ENCODE data around the gene HMGCS2. TPM values are rescaled to one million over a fixed set of nuclear protein-coding genes. Genes with fewer than 3 reads are reported as not detected.

HMGCS2 gene
- total RNA-seq, 1 experiment from 2014 or later, result not detected

- DNase-seq (ENCODE audit: low read depth), result no peak
- in situ Hi-C loops (cut with HindIII; ENCODE audit: low pct_unique_long_range_greater_than_20kb, low sequenced_read_pairs), result no loop called here
Measured at GRCh38 chr1:119738100-119738720, 30.5 kb downstream of the HMGCS2 start.

- no peak for DNase-seq (ENCODE audit: low read depth)
- in situ Hi-C loops (cut with HindIII; ENCODE audit: low pct_unique_long_range_greater_than_20kb, low sequenced_read_pairs), result no loop called here
Measured at GRCh38 chr1:119737040-119737682, 31.5 kb downstream of the HMGCS2 start.

- DNase-seq (ENCODE audit: low read depth), result no peak
- in situ Hi-C loops (cut with HindIII; ENCODE audit: low pct_unique_long_range_greater_than_20kb, low sequenced_read_pairs), result no loop called here
Measured at GRCh38 chr1:119736649-119737039, 32.1 kb downstream of the HMGCS2 start.

GRCh38 chr1:119735217-119735616, 33.5 kb downstream of the HMGCS2 start:
- DNase-seq (ENCODE audit: low read depth), result no peak
- in situ Hi-C loops (cut with HindIII; ENCODE audit: low pct_unique_long_range_greater_than_20kb, low sequenced_read_pairs), result no loop called here

- no peak for DNase-seq (ENCODE audit: low read depth)
- in situ Hi-C loops (cut with HindIII; ENCODE audit: low pct_unique_long_range_greater_than_20kb, low sequenced_read_pairs), result no loop called here
Measured at GRCh38 chr1:119733754-119734153, 35.0 kb downstream of the HMGCS2 start.

GRCh38 chr1:119732465-119733168, 36.1 kb downstream of the HMGCS2 start:
- in situ Hi-C loops (cut with HindIII; ENCODE audit: low pct_unique_long_range_greater_than_20kb, low sequenced_read_pairs), result no loop called here
- DNase-seq (ENCODE audit: low read depth), result no peak

- in situ Hi-C loops (cut with HindIII; ENCODE audit: low pct_unique_long_range_greater_than_20kb, low sequenced_read_pairs), result no loop called here
- DNase-seq (ENCODE audit: low read depth), result no peak
Measured at GRCh38 chr1:119731741-119732430, 36.8 kb downstream of the HMGCS2 start.

- DNase-seq (ENCODE audit: low read depth), result no peak
Measured at GRCh38 chr1:119731060-119731459, 37.6 kb downstream of the HMGCS2 start.

GRCh38 chr1:119729044-119729443, 39.7 kb downstream of the HMGCS2 start:
- in situ Hi-C loops (cut with HindIII; ENCODE audit: low pct_unique_long_range_greater_than_20kb, low sequenced_read_pairs), result no loop called here
- no peak for DNase-seq (ENCODE audit: low read depth)

More at GRCh38 chr1:119731060-119731459, 37.6 kb downstream of the HMGCS2 start:
- in situ Hi-C loops (cut with HindIII; ENCODE audit: low pct_unique_long_range_greater_than_20kb, low sequenced_read_pairs), result no loop called here

GRCh38 chr1:119727991-119728390, 40.7 kb downstream of the HMGCS2 start:
- in situ Hi-C loops (cut with HindIII; ENCODE audit: low pct_unique_long_range_greater_than_20kb, low sequenced_read_pairs), result no loop called here
- no peak for DNase-seq (ENCODE audit: low read depth)

- DNase-seq (ENCODE audit: low read depth), result no peak
- in situ Hi-C loops (cut with HindIII; ENCODE audit: low pct_unique_long_range_greater_than_20kb, low sequenced_read_pairs), result no loop called here
Measured at GRCh38 chr1:119725626-119726025, 43.1 kb downstream of the HMGCS2 start.

- in situ Hi-C loops (cut with HindIII; ENCODE audit: low pct_unique_long_range_greater_than_20kb, low sequenced_read_pairs), result no loop called here
- no peak for DNase-seq (ENCODE audit: low read depth)
Measured at GRCh38 chr1:119724611-119725218, 44.0 kb downstream of the HMGCS2 start.

- in situ Hi-C loops (cut with HindIII; ENCODE audit: low pct_unique_long_range_greater_than_20kb, low sequenced_read_pairs), result no loop called here
- no peak for DNase-seq (ENCODE audit: low read depth)
Measured at GRCh38 chr1:119721896-119722295, 46.8 kb downstream of the HMGCS2 start.

- DNase-seq (ENCODE audit: low read depth), result no peak
- in situ Hi-C loops (cut with HindIII; ENCODE audit: low pct_unique_long_range_greater_than_20kb, low sequenced_read_pairs), result no loop called here
Measured at GRCh38 chr1:119720866-119721440, 47.8 kb downstream of the HMGCS2 start.

GRCh38 chr1:119718972-119719371, 49.7 kb downstream of the HMGCS2 start:
- in situ Hi-C loops (cut with HindIII; ENCODE audit: low pct_unique_long_range_greater_than_20kb, low sequenced_read_pairs), result no loop called here
- no peak for DNase-seq (ENCODE audit: low read depth)

- in situ Hi-C loops (cut with HindIII; ENCODE audit: low pct_unique_long_range_greater_than_20kb, low sequenced_read_pairs), result no loop called here
- DNase-seq (ENCODE audit: low read depth), result no peak
Measured at GRCh38 chr1:119718409-119718808, 50.3 kb downstream of the HMGCS2 start.

- DNase-seq (ENCODE audit: low read depth), result no peak
- in situ Hi-C loops (cut with HindIII; ENCODE audit: low pct_unique_long_range_greater_than_20kb, low sequenced_read_pairs), result no loop called here
Measured at GRCh38 chr1:119715542-119715941, 53.2 kb downstream of the HMGCS2 start.

GRCh38 chr1:119714583-119714982, 54.1 kb downstream of the HMGCS2 start:
- no peak for DNase-seq (ENCODE audit: low read depth)
- in situ Hi-C loops (cut with HindIII; ENCODE audit: low pct_unique_long_range_greater_than_20kb, low sequenced_read_pairs), result no loop called here

All from Caki2 (cell line).